HCT116 (cell line): Measurements from ENCODE around the gene EPS8. TPM values are rescaled to one million over a fixed set of nuclear protein-coding genes. Genes with fewer than 3 reads are reported as not detected.

Source experiments
- ATAC-seq: fragments of 200-7000 bp; cut with Tn5 transposase; 2 replicates; pipeline ENCODE4 v1.9.1; 2020; ENCODE audit warnings: mild to moderate bottlenecking, moderate library complexity
- BruUV-seq: library from RNA; stranded (reverse); fragments of 400-500 nt; replicated peaks from 2 replicates; lab custom pipeline; 2021; lab: Mats Ljungman, UMichigan
- CTCF ChIA-PET: fragments of 300-600 bp; sonication (Branson Sonifier 250); formaldehyde crosslinking; loops from one replicate; lab custom pipeline; 2021; ENCODE audit warnings: antibody characterized with exemption; lab: Charles Lee
- POLR2A ChIA-PET: fragments of 300-600, 350-600 bp; sonication (Branson Sonifier 250); formaldehyde crosslinking; loops from one replicate; lab custom pipeline; 2021; ENCODE audit warnings: antibody characterized with exemption; lab: Charles Lee
- RAD21 ChIA-PET, 2 experiments: fragments of 300-600 bp; sonication (Branson Sonifier 250); formaldehyde crosslinking; loops; one replicate each; lab custom pipeline; 2023; ENCODE audit warnings: low total read pairs in 2 of 2; ENCODE audit not compliant: uncharacterized antibody in 2 of 2, unreplicated experiment in 2 of 2, low non-redundant PET in 1 of 2; lab: Charles Lee
- DNase-seq: peaks from one replicate; pipeline ENCODE4 v3.0.0-alpha.2; 2010; ENCODE audit warnings: low read depth, low spot score
- H2AFZ ChIP-seq: fragments of 200-600 bp; shearing (Covaris generic), sonication (generic); 2 replicates; pipeline ENCODE4 v1.6.1; 2017; ENCODE audit warnings: low read depth, mixed run types, mixed read lengths, antibody characterized with exemption, low read length; ENCODE audit not compliant: poor library complexity, severe bottlenecking
- H3K27ac ChIP-seq: 2 replicates; pipeline ENCODE4 v1.5.1; 2012; ENCODE audit warnings: low read depth, low read length
- H3K27me3 ChIP-seq: fragments of 200-600 bp; sonication (generic); 2 replicates; pipeline ENCODE4 v1.6.1; 2016; ENCODE audit warnings: mixed run types, low read length, mixed read lengths; ENCODE audit not compliant: insufficient read depth
- H3K36me3 ChIP-seq, 2 experiments: fragments of 200-500 bp in 1 of 2; fragments of 200-600 bp in 1 of 2; sonication (Bioruptor generic) in 1 of 2; sonication (generic) in 1 of 2; 2 replicates each; pipeline versions ENCODE4 v1.5.1 to v1.6.1; 2014 to 2016; ENCODE audit warnings: low read length in 2 of 2, inconsistent platforms in 1 of 2, mixed read lengths in 1 of 2, mixed run types in 1 of 2; ENCODE audit not compliant: insufficient read depth in 2 of 2, control insufficient read depth in 1 of 2
- H3K4me1 ChIP-seq, 2 experiments: fragments of 200-600 bp in 1 of 2; sonication (generic) in 1 of 2; 2 replicates each; pipeline versions ENCODE4 v1.5.1 to v1.6.1; 2012 to 2017; ENCODE audit warnings: low read length in 2 of 2, inconsistent platforms in 1 of 2, mild to moderate bottlenecking in 1 of 2, mixed read lengths in 1 of 2, mixed run types in 1 of 2, moderate library complexity in 1 of 2; ENCODE audit not compliant: insufficient read depth in 2 of 2, control insufficient read depth in 1 of 2
- H3K4me2 ChIP-seq: fragments of 200-600 bp; sonication (generic); 2 replicates; pipeline ENCODE4 v1.6.1; 2017; ENCODE audit warnings: mixed run types, low read length, mixed read lengths
- H3K4me3 ChIP-seq, 2 experiments: fragments of 200-600 bp in 1 of 2; sonication (generic) in 1 of 2; replicated peaks in 1 of 2; 2 replicates each; pipeline ENCODE4 v1.5.1; 2011 to 2016; ENCODE audit warnings: low read length in 2 of 2, control low read depth in 1 of 2, low read depth in 1 of 2, mild to moderate bottlenecking in 1 of 2, mixed read lengths in 1 of 2, mixed run types in 1 of 2
- H3K79me2 ChIP-seq: fragments of 200-600 bp; sonication (generic); 2 replicates; pipeline ENCODE4 v1.6.1; 2017; ENCODE audit warnings: mild to moderate bottlenecking, mixed run types, low read length, moderate library complexity, mixed read lengths; ENCODE audit not compliant: insufficient read depth
- H3K9ac ChIP-seq: fragments of 200-600 bp; sonication (generic); 2 replicates; pipeline ENCODE4 v1.6.1; 2016; ENCODE audit warnings: low read length, mixed read lengths
- H3K9me2 ChIP-seq: fragments of 200-600 bp; sonication (generic), shearing (Covaris generic); 2 replicates; pipeline ENCODE4 v1.6.1; 2017; ENCODE audit warnings: mixed run types, mild to moderate bottlenecking, moderate library complexity; ENCODE audit not compliant: insufficient read depth
- H3K9me3 ChIP-seq, 2 experiments: fragments of 200-500 bp in 1 of 2; fragments of 200-600 bp in 1 of 2; sonication (Bioruptor generic) in 1 of 2; sonication (generic) in 1 of 2; 2 replicates each; pipeline ENCODE4 v1.6.1; 2014 to 2017; ENCODE audit warnings: low read length in 2 of 2, mixed read lengths in 2 of 2, inconsistent platforms in 1 of 2, low read depth in 1 of 2, mild to moderate bottlenecking in 1 of 2, mixed run types in 1 of 2, moderate library complexity in 1 of 2; ENCODE audit not compliant: control insufficient read depth in 1 of 2, insufficient read depth in 1 of 2
- H4K20me1 ChIP-seq: fragments of 200-600 bp; sonication (generic), shearing (Covaris generic); 2 replicates; pipeline ENCODE4 v1.6.1; 2017; ENCODE audit warnings: mixed run types, mild to moderate bottlenecking, moderate library complexity; ENCODE audit not compliant: insufficient read depth
- CBX3 ChIP-seq: IDR thresholded peaks from 2 replicates; pipeline ENCODE4 v1.6.1; 2012; ENCODE audit warnings: low read depth
- CEBPB ChIP-seq: IDR thresholded peaks from 2 replicates; pipeline ENCODE4 v1.6.1; 2012; ENCODE audit warnings: low read depth
- ELF1 ChIP-seq: IDR thresholded peaks from 2 replicates; pipeline ENCODE4 v1.6.1; 2012; ENCODE audit warnings: low read depth, borderline replicate concordance
- EZH2 ChIP-seq: fragments of 200-600 bp; sonication (generic); IDR thresholded peaks from 2 replicates; pipeline ENCODE4 v1.6.1; 2017; ENCODE audit warnings: antibody characterized with exemption, mixed run types
- EZH2phosphoT487 ChIP-seq: fragments of 200-600 bp; IDR thresholded peaks from 2 replicates; pipeline ENCODE4 v1.6.1; 2018; ENCODE audit warnings: antibody characterized with exemption, borderline replicate concordance
- FOSL1 ChIP-seq: IDR thresholded peaks from 2 replicates; pipeline ENCODE4 v1.6.1; 2012; ENCODE audit warnings: low read depth
- JUND ChIP-seq: IDR thresholded peaks from 2 replicates; pipeline ENCODE4 v1.6.1; 2012
- POLR2A ChIP-seq: IDR thresholded peaks from 2 replicates; pipeline ENCODE4 v1.7.0; 2011; ENCODE audit warnings: borderline replicate concordance; ENCODE audit not compliant: insufficient read depth, insufficient read length; ENCODE audit errors: extremely low read depth
- POLR2AphosphoS5 ChIP-seq: IDR thresholded peaks from 2 replicates; pipeline ENCODE4 v1.6.1; 2011; ENCODE audit warnings: mild to moderate bottlenecking, low read depth, low read length, moderate library complexity
- RAD21 ChIP-seq: IDR thresholded peaks from 2 replicates; pipeline ENCODE4 v1.6.1; 2012; ENCODE audit warnings: low read depth, mild to moderate bottlenecking
- SIN3A ChIP-seq: IDR thresholded peaks from 2 replicates; pipeline ENCODE4 v1.6.1; 2012; ENCODE audit warnings: low read depth
- SP1 ChIP-seq: IDR thresholded peaks from 2 replicates; pipeline ENCODE4 v1.6.1; 2012; ENCODE audit warnings: low read depth
- SRF ChIP-seq: IDR thresholded peaks from 2 replicates; pipeline ENCODE4 v1.6.1; 2012; ENCODE audit warnings: low read depth
- YY1 ChIP-seq: IDR thresholded peaks from 2 replicates; pipeline ENCODE4 v1.6.1; 2011; ENCODE audit warnings: low read length, low read depth, moderate library complexity, mild to moderate bottlenecking; ENCODE audit not compliant: insufficient replicate concordance; ENCODE audit errors: extremely low read depth
- ZFX ChIP-seq: fragments of 450-650 bp; IDR thresholded peaks from 2 replicates; pipeline ENCODE4 v1.6.1; 2017
- intact Hi-C: fragments of 100-400 bp; cut with micrococcal nuclease; formaldehyde crosslinking; loops from 2 replicates; pipeline ENCODE4 v1.10.0; 2022
- total RNA-seq: library from RNA; stranded (reverse); gene quantifications from one replicate; pipeline ENCODE4 v1.2.1, GENCODE V29; 2021; ENCODE audit not compliant: unreplicated experiment
- TF ChIP-seq, protein P1 (sequence below), 3 experiments: fragments of 200-600 bp in 1 of 3; sonication (generic) in 1 of 3; IDR thresholded peaks in 2 of 3; conservative IDR thresholded peaks in 1 of 3; 2 replicates each; pipeline ENCODE4 v1.5.1; 2012 to 2017; ENCODE audit warnings: low read depth in 2 of 3, low read length in 2 of 3, antibody characterized with exemption in 1 of 3, borderline replicate concordance in 1 of 3, control low read depth in 1 of 3, mild to moderate bottlenecking in 1 of 3, mixed read lengths in 1 of 3, mixed run types in 1 of 3, moderate library complexity in 1 of 3; ENCODE audit not compliant: insufficient read depth in 1 of 3
- TF ChIP-seq, protein P2 (sequence below): IDR thresholded peaks from 2 replicates; pipeline ENCODE4 v1.6.1; 2012; ENCODE audit warnings: low read depth
- TF ChIP-seq, protein P3 (sequence below): IDR thresholded peaks from 2 replicates; pipeline ENCODE4 v1.6.1; 2012
- TF ChIP-seq, protein P4 (sequence below): IDR thresholded peaks from 2 replicates; pipeline ENCODE4 v1.6.1; 2011; ENCODE audit warnings: mild to moderate bottlenecking, low read length, moderate library complexity; ENCODE audit not compliant: insufficient replicate concordance; ENCODE audit errors: extremely low read depth
- TF ChIP-seq, protein P5 (sequence below): IDR thresholded peaks from 2 replicates; pipeline ENCODE4 v1.6.1; 2012

Gene EPS8
- total RNA-seq, 1 experiment from 2014 or later, result 49.9 TPM

DNA sequence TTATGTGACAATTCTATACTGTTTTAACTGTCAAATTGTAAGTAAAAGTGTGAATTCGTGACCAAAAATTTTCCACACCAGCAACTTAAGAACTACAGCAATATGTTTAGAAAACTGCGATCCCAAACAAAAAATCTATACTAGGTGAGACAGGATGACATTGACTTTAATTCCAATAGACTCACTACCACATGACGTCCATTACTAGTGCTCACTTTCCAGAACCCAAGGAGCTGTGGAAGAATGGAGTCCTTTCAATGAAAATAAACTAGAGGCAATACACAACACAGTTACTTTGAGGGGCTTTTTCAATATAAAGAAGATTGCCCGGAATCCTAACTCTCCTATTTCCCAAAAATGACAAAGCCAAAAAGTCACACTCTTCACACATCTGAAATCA is 1.4 kb downstream of the EPS8 start (continued):
- no peak for TF ChIP-seq CBX3
- no peak for TF ChIP-seq CEBPB
- no peak for TF ChIP-seq FOSL1
- TF ChIP-seq, all 23 proteins: peak for 0

DNA sequence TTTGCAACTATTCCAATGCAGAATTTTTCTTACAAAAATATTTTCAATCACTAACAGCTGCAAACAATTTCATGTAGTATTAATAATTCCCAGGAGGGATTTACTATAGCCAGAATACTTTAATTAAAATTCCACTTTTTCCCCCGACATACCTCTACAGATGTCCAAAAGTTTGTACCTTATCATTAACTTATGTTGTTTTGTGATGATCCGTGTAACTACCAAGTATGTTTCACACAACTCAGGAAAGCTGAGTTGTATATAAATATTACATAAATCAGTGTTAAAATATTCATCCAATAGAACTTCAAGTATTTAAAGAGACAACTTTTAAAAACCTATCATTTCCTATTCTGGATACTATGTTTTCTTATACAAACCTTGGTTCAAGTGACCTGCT is 2.4 kb downstream of the EPS8 start:
- 0 out of 2 replicates have a peak, but pooled peaks cover 3% of the 10 kb centered on the region for H4K20me1 ChIP-seq
- ChIA-PET CTCF (no interaction called here), RAD21 (no interaction called here), POLR2A (no interaction called here)
- no peaks in the 10 kb centered on the region for H3K27me3 ChIP-seq
- H3K79me2 ChIP-seq, result peaks cover 71% of the 10 kb centered on the region
- no TSS peak for BruUV-seq
- no peak for TF ChIP-seq POLR2A
- TF ChIP-seq ELF1, result no peak
- TF ChIP-seq FOSL1, result no peak
- TF ChIP-seq, protein P1, sequence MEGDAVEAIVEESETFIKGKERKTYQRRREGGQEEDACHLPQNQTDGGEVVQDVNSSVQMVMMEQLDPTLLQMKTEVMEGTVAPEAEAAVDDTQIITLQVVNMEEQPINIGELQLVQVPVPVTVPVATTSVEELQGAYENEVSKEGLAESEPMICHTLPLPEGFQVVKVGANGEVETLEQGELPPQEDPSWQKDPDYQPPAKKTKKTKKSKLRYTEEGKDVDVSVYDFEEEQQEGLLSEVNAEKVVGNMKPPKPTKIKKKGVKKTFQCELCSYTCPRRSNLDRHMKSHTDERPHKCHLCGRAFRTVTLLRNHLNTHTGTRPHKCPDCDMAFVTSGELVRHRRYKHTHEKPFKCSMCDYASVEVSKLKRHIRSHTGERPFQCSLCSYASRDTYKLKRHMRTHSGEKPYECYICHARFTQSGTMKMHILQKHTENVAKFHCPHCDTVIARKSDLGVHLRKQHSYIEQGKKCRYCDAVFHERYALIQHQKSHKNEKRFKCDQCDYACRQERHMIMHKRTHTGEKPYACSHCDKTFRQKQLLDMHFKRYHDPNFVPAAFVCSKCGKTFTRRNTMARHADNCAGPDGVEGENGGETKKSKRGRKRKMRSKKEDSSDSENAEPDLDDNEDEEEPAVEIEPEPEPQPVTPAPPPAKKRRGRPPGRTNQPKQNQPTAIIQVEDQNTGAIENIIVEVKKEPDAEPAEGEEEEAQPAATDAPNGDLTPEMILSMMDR (IDR thresholded peaks at IDR 0.05 in 2 of 3, conservative IDR thresholded peaks at IDR 0.05 in 1 of 3; ENCODE audit: borderline replicate concordance in 1 of 3, insufficient read depth in 1 of 3, low read depth in 2 of 3, low read length in 2 of 3), result no peak
- TF ChIP-seq SRF, result no peak
- no peak for TF ChIP-seq SP1
- TF ChIP-seq ZFX, result no peak
- TF ChIP-seq SIN3A, result no peak
- TF ChIP-seq, protein P2, sequence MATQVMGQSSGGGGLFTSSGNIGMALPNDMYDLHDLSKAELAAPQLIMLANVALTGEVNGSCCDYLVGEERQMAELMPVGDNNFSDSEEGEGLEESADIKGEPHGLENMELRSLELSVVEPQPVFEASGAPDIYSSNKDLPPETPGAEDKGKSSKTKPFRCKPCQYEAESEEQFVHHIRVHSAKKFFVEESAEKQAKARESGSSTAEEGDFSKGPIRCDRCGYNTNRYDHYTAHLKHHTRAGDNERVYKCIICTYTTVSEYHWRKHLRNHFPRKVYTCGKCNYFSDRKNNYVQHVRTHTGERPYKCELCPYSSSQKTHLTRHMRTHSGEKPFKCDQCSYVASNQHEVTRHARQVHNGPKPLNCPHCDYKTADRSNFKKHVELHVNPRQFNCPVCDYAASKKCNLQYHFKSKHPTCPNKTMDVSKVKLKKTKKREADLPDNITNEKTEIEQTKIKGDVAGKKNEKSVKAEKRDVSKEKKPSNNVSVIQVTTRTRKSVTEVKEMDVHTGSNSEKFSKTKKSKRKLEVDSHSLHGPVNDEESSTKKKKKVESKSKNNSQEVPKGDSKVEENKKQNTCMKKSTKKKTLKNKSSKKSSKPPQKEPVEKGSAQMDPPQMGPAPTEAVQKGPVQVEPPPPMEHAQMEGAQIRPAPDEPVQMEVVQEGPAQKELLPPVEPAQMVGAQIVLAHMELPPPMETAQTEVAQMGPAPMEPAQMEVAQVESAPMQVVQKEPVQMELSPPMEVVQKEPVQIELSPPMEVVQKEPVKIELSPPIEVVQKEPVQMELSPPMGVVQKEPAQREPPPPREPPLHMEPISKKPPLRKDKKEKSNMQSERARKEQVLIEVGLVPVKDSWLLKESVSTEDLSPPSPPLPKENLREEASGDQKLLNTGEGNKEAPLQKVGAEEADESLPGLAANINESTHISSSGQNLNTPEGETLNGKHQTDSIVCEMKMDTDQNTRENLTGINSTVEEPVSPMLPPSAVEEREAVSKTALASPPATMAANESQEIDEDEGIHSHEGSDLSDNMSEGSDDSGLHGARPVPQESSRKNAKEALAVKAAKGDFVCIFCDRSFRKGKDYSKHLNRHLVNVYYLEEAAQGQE, result no peak
- TF ChIP-seq, protein P3, sequence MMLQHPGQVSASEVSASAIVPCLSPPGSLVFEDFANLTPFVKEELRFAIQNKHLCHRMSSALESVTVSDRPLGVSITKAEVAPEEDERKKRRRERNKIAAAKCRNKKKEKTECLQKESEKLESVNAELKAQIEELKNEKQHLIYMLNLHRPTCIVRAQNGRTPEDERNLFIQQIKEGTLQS, result no peak
- no peak for TF ChIP-seq EZH2
- TF ChIP-seq RAD21, result no peak
- no peak for TF ChIP-seq JUND
- TF ChIP-seq, protein P4, sequence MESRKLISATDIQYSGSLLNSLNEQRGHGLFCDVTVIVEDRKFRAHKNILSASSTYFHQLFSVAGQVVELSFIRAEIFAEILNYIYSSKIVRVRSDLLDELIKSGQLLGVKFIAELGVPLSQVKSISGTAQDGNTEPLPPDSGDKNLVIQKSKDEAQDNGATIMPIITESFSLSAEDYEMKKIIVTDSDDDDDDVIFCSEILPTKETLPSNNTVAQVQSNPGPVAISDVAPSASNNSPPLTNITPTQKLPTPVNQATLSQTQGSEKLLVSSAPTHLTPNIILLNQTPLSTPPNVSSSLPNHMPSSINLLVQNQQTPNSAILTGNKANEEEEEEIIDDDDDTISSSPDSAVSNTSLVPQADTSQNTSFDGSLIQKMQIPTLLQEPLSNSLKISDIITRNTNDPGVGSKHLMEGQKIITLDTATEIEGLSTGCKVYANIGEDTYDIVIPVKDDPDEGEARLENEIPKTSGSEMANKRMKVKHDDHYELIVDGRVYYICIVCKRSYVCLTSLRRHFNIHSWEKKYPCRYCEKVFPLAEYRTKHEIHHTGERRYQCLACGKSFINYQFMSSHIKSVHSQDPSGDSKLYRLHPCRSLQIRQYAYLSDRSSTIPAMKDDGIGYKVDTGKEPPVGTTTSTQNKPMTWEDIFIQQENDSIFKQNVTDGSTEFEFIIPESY, result no peak
- TF ChIP-seq, protein P5, sequence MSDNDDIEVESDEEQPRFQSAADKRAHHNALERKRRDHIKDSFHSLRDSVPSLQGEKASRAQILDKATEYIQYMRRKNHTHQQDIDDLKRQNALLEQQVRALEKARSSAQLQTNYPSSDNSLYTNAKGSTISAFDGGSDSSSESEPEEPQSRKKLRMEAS, result no peak
- no peak for TF ChIP-seq CEBPB
- no peak for TF ChIP-seq POLR2AphosphoS5
- no peak for TF ChIP-seq CBX3
- no peak for TF ChIP-seq YY1
- no peak for TF ChIP-seq EZH2phosphoT487
- peaks cover 0 to 6% of the 10 kb centered on the region in 2 experiments; a peak in 1 of 4 replicates for H3K36me3 ChIP-seq
- no peaks in the 10 kb centered on the region for H3K9me2 ChIP-seq
- peaks cover 14 to 18% of the 10 kb centered on the region in 2 experiments for H3K4me1 ChIP-seq
- H3K9ac ChIP-seq, result no peak overlapping the region
- no peak for DNase-seq
- H3K4me3 ChIP-seq, result no peak overlapping the region
- H3K9me3 ChIP-seq, result no peaks in the 10 kb centered on the region
- intact Hi-C loops, result no loop called here
- no peak overlapping the region for H2AFZ ChIP-seq
- ATAC-seq, result no peak
- H3K4me2 ChIP-seq, result peak overlapping the region; percentile 84; the same call in 1 of the 2 replicates
- no peak overlapping the region for H3K27ac ChIP-seq
